GM21619 (cell line): ENCODE results near the gene HMG20B.

Source experiments
- ATAC-seq: cut with Tn5 transposase; IDR thresholded peaks from one replicate; pipeline ENCODE4 v1.9.1; 2021; ENCODE audit not compliant: unreplicated experiment

The HMG20B gene

GRCh38 chr19:3536429-3537100 is 36.2 kb upstream of the HMG20B start:
- ATAC-seq: no peak

- no peak for ATAC-seq
Observed at GRCh38 chr19:3537101-3537437, 35.7 kb upstream of the HMG20B start.

- ATAC-seq: no peak
Observed at GRCh38 chr19:3537438-3538240, 35.1 kb upstream of the HMG20B start.

DNA sequence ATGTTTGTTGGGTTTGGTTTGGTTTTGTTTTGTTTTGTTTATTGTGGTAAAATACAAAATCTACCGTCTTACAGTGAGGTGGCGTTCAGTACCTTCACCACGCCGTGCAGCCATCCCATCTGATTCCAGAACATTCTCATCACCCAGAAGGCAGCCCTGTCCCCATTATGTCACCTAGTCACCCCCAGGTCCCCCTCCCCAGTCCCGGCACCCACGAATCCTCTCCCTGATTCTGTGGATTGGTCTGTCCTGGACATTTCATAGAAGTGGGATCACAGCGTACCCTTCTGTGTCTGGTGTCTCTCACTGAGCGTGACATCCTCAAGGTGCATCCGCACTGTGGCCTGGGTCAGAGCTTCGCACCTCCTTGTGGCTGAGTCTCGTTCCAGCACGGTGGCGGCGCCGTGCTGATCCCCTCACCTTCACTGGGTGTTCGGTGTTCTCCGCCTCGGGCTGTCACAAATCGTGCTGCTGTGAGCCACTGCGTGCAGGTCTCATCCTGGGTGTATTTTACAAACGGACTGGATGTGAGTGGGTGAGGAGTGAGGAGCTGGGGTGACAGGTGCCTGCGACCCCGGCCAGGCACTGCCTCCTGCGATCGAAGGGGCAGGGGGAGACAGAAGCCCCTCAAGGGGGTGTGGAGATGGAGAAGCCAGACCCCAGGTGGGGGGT is 34.4 kb upstream of the HMG20B start:
- ATAC-seq: no peak

- no peak for ATAC-seq
Observed at GRCh38 chr19:3538965-3539755, 33.6 kb upstream of the HMG20B start, which contains the start of gene TEKTIP1. TEKTIP1 (plus strand) TSS chr19:3539174; CDS start chr19:3539178, 4 bp downstream.

- ATAC-seq: no peak
Observed at GRCh38 chr19:3539756-3540118, 33.0 kb upstream of the HMG20B start.

GRCh38 chr19:3543150-3544057 is 29.3 kb upstream of the HMG20B start:
- no peak for ATAC-seq

GRCh38 chr19:3544058-3544376 is 28.7 kb upstream of the HMG20B start:
- ATAC-seq: no peak

- ATAC-seq: no peak
Observed at GRCh38 chr19:3544742-3545668, 27.7 kb upstream of the HMG20B start.

DNA sequence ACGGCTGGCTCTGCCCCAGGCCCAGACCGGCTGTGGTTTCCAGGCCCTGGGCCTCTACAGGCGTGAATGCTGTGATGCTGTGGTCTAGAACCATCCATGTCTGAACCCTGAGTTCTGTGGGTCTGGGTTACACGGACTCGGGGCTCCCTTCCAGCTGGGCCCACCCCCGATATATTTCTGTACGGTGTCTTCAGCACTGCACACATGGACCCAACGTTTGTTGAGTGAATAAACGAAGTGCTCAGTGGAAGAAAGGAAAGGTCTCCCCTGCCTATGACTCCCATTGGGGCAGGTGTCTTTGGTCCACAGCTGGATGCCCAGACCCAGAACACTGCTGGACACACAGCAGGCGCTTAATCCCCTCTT is 27.1 kb upstream of the HMG20B start:
- ATAC-seq: no peak

- no peak for ATAC-seq
Observed at GRCh38 chr19:3546119-3546518, 26.6 kb upstream of the HMG20B start.

DNA sequence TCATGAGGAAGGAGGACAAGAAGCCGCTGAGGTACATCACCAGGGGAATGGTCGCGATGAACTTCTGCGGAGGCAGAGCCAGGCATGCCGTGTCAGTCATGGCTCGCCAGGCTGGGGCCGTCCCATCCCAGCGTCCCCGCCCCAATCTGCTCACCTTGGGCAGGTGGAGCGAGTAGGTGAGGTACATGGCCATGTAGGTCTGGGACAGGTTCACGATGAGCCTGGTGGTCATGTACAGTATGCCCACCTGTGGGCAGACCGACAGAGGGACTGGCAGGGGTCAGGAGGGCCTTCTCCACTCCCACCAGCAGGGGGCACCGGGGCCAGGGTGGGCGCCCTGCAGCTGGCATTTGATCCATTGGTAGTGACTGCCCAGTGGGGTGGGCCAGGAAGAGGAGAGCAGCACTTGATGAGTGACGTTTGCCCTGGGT is 25.4 kb upstream of the HMG20B start:
- no peak for ATAC-seq

- no peak for ATAC-seq
Observed at GRCh38 chr19:3547767-3548282, 24.9 kb upstream of the HMG20B start.

DNA sequence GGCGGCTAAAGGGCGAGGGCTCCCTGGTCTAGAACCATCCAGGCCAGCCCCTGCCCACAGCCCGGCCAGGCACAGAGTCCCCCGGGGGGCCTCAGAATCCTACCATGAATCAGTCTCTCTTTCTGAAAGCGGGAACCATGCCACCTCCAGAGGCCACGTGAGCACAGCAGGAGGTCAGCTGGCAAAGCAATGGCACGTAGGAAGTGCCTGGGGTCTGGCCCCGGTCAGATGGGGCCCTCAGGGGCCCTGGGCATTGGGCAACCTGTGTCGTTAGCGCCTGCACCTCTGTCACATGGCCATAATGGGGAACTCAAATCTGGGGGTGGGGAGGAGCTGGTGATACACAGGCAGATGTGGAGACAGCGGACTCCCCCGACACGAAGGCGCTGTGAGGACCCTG is 24.1 kb upstream of the HMG20B start:
- ATAC-seq: no peak

DNA sequence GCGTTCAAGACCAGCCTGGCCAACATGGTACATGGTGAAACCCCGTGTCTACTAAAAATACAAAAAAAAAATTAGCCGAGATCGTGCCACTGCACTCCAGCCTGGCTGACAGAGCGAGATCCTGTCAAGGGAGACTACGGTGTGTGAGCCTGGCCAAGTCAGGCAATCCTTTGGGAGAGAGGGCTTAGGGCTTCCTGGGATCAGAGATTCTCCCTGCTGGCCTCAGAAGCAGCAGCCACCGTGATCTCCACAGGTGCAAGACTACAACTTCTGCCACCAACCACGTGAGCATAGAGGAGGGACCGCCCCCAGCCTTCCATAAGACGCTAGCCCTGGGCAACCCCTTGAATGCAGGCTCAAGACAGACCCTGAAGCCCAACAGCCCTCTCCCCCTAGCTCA is 22.9 kb upstream of the HMG20B start:
- no peak for ATAC-seq

GRCh38 chr19:3550947-3551791 is 21.6 kb upstream of the HMG20B start:
- no peak for ATAC-seq

DNA sequence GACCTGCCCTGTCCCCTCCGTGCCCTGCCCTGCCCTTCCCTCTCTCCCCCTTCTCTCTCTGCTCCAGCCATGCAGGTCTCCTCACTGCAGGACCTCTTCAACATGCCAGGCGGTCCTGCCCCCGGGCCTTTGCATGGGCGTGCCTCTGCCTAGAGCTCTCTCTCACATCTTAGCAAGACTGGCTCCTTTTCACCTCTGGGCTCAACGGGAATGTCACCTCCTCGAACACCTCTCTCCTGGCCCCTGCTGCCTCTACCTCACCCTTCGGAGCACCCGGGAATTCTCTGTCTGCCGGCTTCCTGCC is 21.0 kb upstream of the HMG20B start:
- ATAC-seq: no peak

- ATAC-seq: no peak
Observed at GRCh38 chr19:3554254-3555083, 18.3 kb upstream of the HMG20B start.
